Activated T-helper 17 cell treated with anti-CD3 and anti-CD28 coated beads, Interleukin-2, amount 50 U/mL, for 72 hours (primary cell): ENCODE results near the gene PLEKHA8. TPM values are rescaled to one million over a fixed set of nuclear protein-coding genes. Genes with fewer than 3 reads are reported as not detected.
"Not testable (repeated sequence)": the region's sequence is repeated elsewhere in the genome, so short reads cannot be mapped to it uniquely, and the experiment has no call there.

ENCODE experiments used
- ATAC-seq: fragments of 150-1000 bp; cut with Tn5 transposase; replicated peaks from 2 replicates; pipeline ENCODE4 v1.10.0; 2021; ENCODE audit warnings: mild to moderate bottlenecking, moderate library complexity
- H3K27ac Mint-ChIP-seq: one replicate; pipeline ENCODE4 v1.8.0; 2022; ENCODE audit warnings: mixed read lengths
- H3K27me3 Mint-ChIP-seq: one replicate; pipeline ENCODE4 v1.8.0; 2022; ENCODE audit warnings: mixed read lengths
- H3K36me3 Mint-ChIP-seq: one replicate; pipeline ENCODE4 v1.8.0; 2022; ENCODE audit warnings: low read depth, mild to moderate bottlenecking, mixed read lengths
- H3K4me1 Mint-ChIP-seq: one replicate; pipeline ENCODE4 v1.8.0; 2022; ENCODE audit warnings: mixed read lengths
- H3K4me3 Mint-ChIP-seq: one replicate; pipeline ENCODE4 v1.8.0; 2022; ENCODE audit warnings: mild to moderate bottlenecking, mixed read lengths
- H3K9me3 Mint-ChIP-seq: one replicate; pipeline ENCODE4 v1.8.0; 2022; ENCODE audit warnings: mixed read lengths
- total RNA-seq, 2 donors: library from RNA; stranded (reverse); gene quantifications; one replicate each; pipeline ENCODE4 v1.2.3, GENCODE V29; 2022

PLEKHA8 gene
- total RNA-seq, 2 donors from 2014 or later = 16.1 to 18.2 TPM

- Mint-ChIP-seq H3K27ac (no peak overlapping the region), H3K4me3 (no peak overlapping the region), H3K36me3 (no peaks in the 10 kb centered on the region), H3K27me3 (no peaks in the 10 kb centered on the region), H3K4me1 (no peaks in the 10 kb centered on the region), H3K9me3 (no peaks in the 10 kb centered on the region)
- no peak for ATAC-seq
These were observed 59.2 kb downstream of the PLEKHA8 start for GRCh38 chr7:30087371-30087770.

- H3K4me3 Mint-ChIP-seq = no peak overlapping the region
- H3K36me3 Mint-ChIP-seq = no peaks in the 10 kb centered on the region
- no peak overlapping the region for H3K27ac Mint-ChIP-seq
- no peaks in the 10 kb centered on the region for H3K9me3 Mint-ChIP-seq
- no peaks in the 10 kb centered on the region for H3K4me1 Mint-ChIP-seq
- H3K27me3 Mint-ChIP-seq = no peaks in the 10 kb centered on the region
- ATAC-seq = no peak
These were observed 60.1 kb downstream of the PLEKHA8 start for GRCh38 chr7:30088362-30088761.

GRCh38 chr7:30090111-30090510 is 61.9 kb downstream of the PLEKHA8 start:
- Mint-ChIP-seq H3K4me3 (no peak overlapping the region), H3K36me3 (no peaks in the 10 kb centered on the region), H3K9me3 (no peaks in the 10 kb centered on the region), H3K27ac (no peak overlapping the region), H3K4me1 (no peaks in the 10 kb centered on the region), H3K27me3 (no peaks in the 10 kb centered on the region)
- ATAC-seq = no peak

GRCh38 chr7:30091491-30091912 is 63.3 kb downstream of the PLEKHA8 start:
- Mint-ChIP-seq H3K27me3 (no peaks in the 10 kb centered on the region), H3K4me3 (no peak overlapping the region), H3K27ac (no peak overlapping the region), H3K4me1 (no peaks in the 10 kb centered on the region), H3K36me3 (peaks cover 5% of the 10 kb centered on the region), H3K9me3 (no peaks in the 10 kb centered on the region)
- ATAC-seq = no peak

GRCh38 chr7:30091987-30092386 is 63.8 kb downstream of the PLEKHA8 start:
- Mint-ChIP-seq H3K36me3 (peaks cover 5% of the 10 kb centered on the region), H3K9me3 (no peaks in the 10 kb centered on the region), H3K27ac (no peak overlapping the region), H3K4me1 (no peaks in the 10 kb centered on the region), H3K4me3 (no peak overlapping the region), H3K27me3 (no peaks in the 10 kb centered on the region)
- no peak for ATAC-seq

- peaks cover 5% of the 10 kb centered on the region for H3K36me3 Mint-ChIP-seq
- H3K27me3 Mint-ChIP-seq = no peaks in the 10 kb centered on the region
- no peak for ATAC-seq
- no peak overlapping the region for H3K4me3 Mint-ChIP-seq
- H3K4me1 Mint-ChIP-seq = no peaks in the 10 kb centered on the region
- H3K9me3 Mint-ChIP-seq = no peaks in the 10 kb centered on the region
- H3K27ac Mint-ChIP-seq = no peak overlapping the region
These were observed 65.3 kb downstream of the PLEKHA8 start for GRCh38 chr7:30093420-30093952.

GRCh38 chr7:30098599-30098998 is 70.4 kb downstream of the PLEKHA8 start:
- not testable (repeated sequence) for H3K4me3 Mint-ChIP-seq, H3K27me3 Mint-ChIP-seq, H3K27ac Mint-ChIP-seq, H3K9me3 Mint-ChIP-seq, H3K4me1 Mint-ChIP-seq, H3K36me3 Mint-ChIP-seq, ATAC-seq

- no peak overlapping the region for H3K4me3 Mint-ChIP-seq
- no peak overlapping the region for H3K27ac Mint-ChIP-seq
- H3K4me1 Mint-ChIP-seq = no peaks in the 10 kb centered on the region
- no peaks in the 10 kb centered on the region for H3K9me3 Mint-ChIP-seq
- H3K27me3 Mint-ChIP-seq = no peaks in the 10 kb centered on the region
- no peak for ATAC-seq
- no peaks in the 10 kb centered on the region for H3K36me3 Mint-ChIP-seq
These were observed 74.1 kb downstream of the PLEKHA8 start for GRCh38 chr7:30102281-30102680.

GRCh38 chr7:30104157-30104556 is 75.9 kb downstream of the PLEKHA8 start:
- Mint-ChIP-seq H3K27me3 (no peaks in the 10 kb centered on the region), H3K4me1 (no peaks in the 10 kb centered on the region), H3K9me3 (no peaks in the 10 kb centered on the region), H3K27ac (no peak overlapping the region), H3K4me3 (no peak overlapping the region), H3K36me3 (no peaks in the 10 kb centered on the region)
- ATAC-seq = no peak

GRCh38 chr7:30112103-30112713 is 84.0 kb downstream of the PLEKHA8 start:
- peaks cover 6% of the 10 kb centered on the region for H3K9me3 Mint-ChIP-seq
- H3K27ac Mint-ChIP-seq = no peak overlapping the region
- no peak overlapping the region for H3K4me3 Mint-ChIP-seq
- H3K27me3 Mint-ChIP-seq = no peaks in the 10 kb centered on the region
- peaks cover 6% of the 10 kb centered on the region for H3K4me1 Mint-ChIP-seq
- no peaks in the 10 kb centered on the region for H3K36me3 Mint-ChIP-seq
- ATAC-seq = peak; percentile 66

GRCh38 chr7:30113144-30113543 is 84.9 kb downstream of the PLEKHA8 start:
- H3K4me1 Mint-ChIP-seq = peaks cover 6% of the 10 kb centered on the region
- H3K27me3 Mint-ChIP-seq = no peaks in the 10 kb centered on the region
- H3K36me3 Mint-ChIP-seq = no peaks in the 10 kb centered on the region
- peaks cover 6% of the 10 kb centered on the region for H3K9me3 Mint-ChIP-seq
- no peak overlapping the region for H3K27ac Mint-ChIP-seq
- ATAC-seq = no peak
- no peak overlapping the region for H3K4me3 Mint-ChIP-seq

- Mint-ChIP-seq H3K27me3 (no peaks in the 10 kb centered on the region), H3K4me1 (peaks cover 6% of the 10 kb centered on the region), H3K4me3 (no peak overlapping the region), H3K27ac (no peak overlapping the region), H3K9me3 (peaks cover 6% of the 10 kb centered on the region), H3K36me3 (no peaks in the 10 kb centered on the region)
- ATAC-seq = no peak
These were observed 86.5 kb downstream of the PLEKHA8 start for GRCh38 chr7:30114536-30115238.

GRCh38 chr7:30115709-30116297 is 87.6 kb downstream of the PLEKHA8 start:
- Mint-ChIP-seq H3K27ac (no peak overlapping the region), H3K36me3 (no peaks in the 10 kb centered on the region)
- no peak for ATAC-seq

GRCh38 chr7:30116771-30117170 is 88.6 kb downstream of the PLEKHA8 start:
- H3K27me3 Mint-ChIP-seq = no peaks in the 10 kb centered on the region
- no peak overlapping the region for H3K27ac Mint-ChIP-seq
- peaks cover 6% of the 10 kb centered on the region for H3K9me3 Mint-ChIP-seq
- no peak for ATAC-seq
- peaks cover 6% of the 10 kb centered on the region for H3K4me1 Mint-ChIP-seq
- no peak overlapping the region for H3K4me3 Mint-ChIP-seq
- no peaks in the 10 kb centered on the region for H3K36me3 Mint-ChIP-seq

More at GRCh38 chr7:30115709-30116297, 87.6 kb downstream of the PLEKHA8 start:
- Mint-ChIP-seq H3K9me3 (peaks cover 6% of the 10 kb centered on the region), H3K4me3 (no peak overlapping the region), H3K4me1 (peaks cover 6% of the 10 kb centered on the region), H3K27me3 (no peaks in the 10 kb centered on the region)

GRCh38 chr7:30117896-30118295 is 89.7 kb downstream of the PLEKHA8 start:
- Mint-ChIP-seq H3K27ac (no peak overlapping the region), H3K9me3 (peaks cover 4% of the 10 kb centered on the region), H3K4me3 (no peak overlapping the region), H3K4me1 (peaks cover 6% of the 10 kb centered on the region), H3K27me3 (no peaks in the 10 kb centered on the region), H3K36me3 (no peaks in the 10 kb centered on the region)
- ATAC-seq = no peak
